Activated naive CD4-positive, alpha-beta T cell treated with anti-CD3 and anti-CD28 coated beads, Interleukin-2, amount 50 U/mL, for 72 hours (primary cell): ENCODE results near the gene CNTNAP5. TPM values are rescaled to one million over a fixed set of nuclear protein-coding genes. Genes with fewer than 3 reads are reported as not detected.

Experiments
- ATAC-seq, 2 donors: fragments of 150-1000 bp; cut with Tn5 transposase; 2 replicates each; pipeline ENCODE4 v1.10.0; 2021; ENCODE audit warnings: mild to moderate bottlenecking in 2 of 2, moderate library complexity in 2 of 2
- DNase-seq, 2 donors: peaks; one replicate each; pipeline ENCODE4 v3.0.0; 2021 to 2022; ENCODE audit warnings: low spot score in 2 of 2
- H3K27ac Mint-ChIP-seq, 2 donors: one replicate each; pipeline ENCODE4 v1.8.0; 2022; ENCODE audit warnings: mild to moderate bottlenecking in 2 of 2, mixed read lengths in 2 of 2
- H3K36me3 Mint-ChIP-seq, 2 donors: one replicate each; pipeline ENCODE4 v1.8.0; 2022; ENCODE audit warnings: mixed read lengths in 2 of 2
- H3K9me3 Mint-ChIP-seq, 2 donors: one replicate each; pipeline ENCODE4 v1.8.0; 2022; ENCODE audit warnings: mixed read lengths in 2 of 2
- total RNA-seq, 2 donors: library from RNA; stranded (reverse); gene quantifications; one replicate each; pipeline ENCODE4 v1.2.3, GENCODE V29; 2022

CNTNAP5 gene
- total RNA-seq, 2 donors from 2014 or later: not detected

GRCh38 chr2:124961132-124961531 lies 936.0 kb downstream of the CNTNAP5 start:
- H3K27ac Mint-ChIP-seq: no peak overlapping the region
- H3K9me3 Mint-ChIP-seq: peaks cover 8 to 18% of the 10 kb centered on the region in 2 donors
- DNase-seq: no peak
- no peaks in the 10 kb centered on the region for H3K36me3 Mint-ChIP-seq
- ATAC-seq: no peak
